Measurements from ENCODE around the gene AP4E1. TPM values are rescaled to one million over a fixed set of nuclear protein-coding genes. Genes with fewer than 3 reads are reported as not detected.

AP4E1 gene
- total RNA-seq, 1 donor from 2014 or later: 11.3 TPM

DNA sequence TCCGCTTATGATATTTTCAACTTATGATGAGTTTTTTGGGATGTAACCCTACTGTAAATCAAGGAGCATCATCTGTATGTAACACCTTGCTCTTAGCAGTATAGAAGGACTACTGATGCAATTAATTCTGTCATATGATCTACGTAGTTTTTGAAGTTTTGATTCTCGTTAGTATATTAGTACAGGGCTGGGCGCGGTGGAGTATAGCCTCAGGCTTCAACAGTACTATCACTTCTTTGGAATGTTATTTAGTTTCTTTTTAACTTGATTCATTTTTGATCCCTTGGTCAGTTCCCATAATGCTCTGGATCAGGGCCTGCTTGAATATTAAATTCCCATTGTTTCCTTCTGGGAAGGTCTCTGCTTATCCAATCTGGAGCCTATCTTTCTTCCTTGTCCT, 23.9 kb upstream of the AP4E1 start:
- H3K27me3 ChIP-seq (ENCODE audit: control insufficient read depth, insufficient read depth, low read length): no peaks in the 10 kb centered on the region
- TF ChIP-seq, protein P1, sequence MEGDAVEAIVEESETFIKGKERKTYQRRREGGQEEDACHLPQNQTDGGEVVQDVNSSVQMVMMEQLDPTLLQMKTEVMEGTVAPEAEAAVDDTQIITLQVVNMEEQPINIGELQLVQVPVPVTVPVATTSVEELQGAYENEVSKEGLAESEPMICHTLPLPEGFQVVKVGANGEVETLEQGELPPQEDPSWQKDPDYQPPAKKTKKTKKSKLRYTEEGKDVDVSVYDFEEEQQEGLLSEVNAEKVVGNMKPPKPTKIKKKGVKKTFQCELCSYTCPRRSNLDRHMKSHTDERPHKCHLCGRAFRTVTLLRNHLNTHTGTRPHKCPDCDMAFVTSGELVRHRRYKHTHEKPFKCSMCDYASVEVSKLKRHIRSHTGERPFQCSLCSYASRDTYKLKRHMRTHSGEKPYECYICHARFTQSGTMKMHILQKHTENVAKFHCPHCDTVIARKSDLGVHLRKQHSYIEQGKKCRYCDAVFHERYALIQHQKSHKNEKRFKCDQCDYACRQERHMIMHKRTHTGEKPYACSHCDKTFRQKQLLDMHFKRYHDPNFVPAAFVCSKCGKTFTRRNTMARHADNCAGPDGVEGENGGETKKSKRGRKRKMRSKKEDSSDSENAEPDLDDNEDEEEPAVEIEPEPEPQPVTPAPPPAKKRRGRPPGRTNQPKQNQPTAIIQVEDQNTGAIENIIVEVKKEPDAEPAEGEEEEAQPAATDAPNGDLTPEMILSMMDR (IDR thresholded peaks at IDR 0.05; ENCODE audit: insufficient read depth, low read length, poor library complexity, severe bottlenecking): no peak
- DNase-seq (ENCODE audit: low read depth): no peak
- H3K4me3 ChIP-seq (ENCODE audit: low read depth, low read length): no peak overlapping the region
- H3K36me3 ChIP-seq (ENCODE audit: control insufficient read depth, insufficient read depth, low read length): no peaks in the 10 kb centered on the region

DNA sequence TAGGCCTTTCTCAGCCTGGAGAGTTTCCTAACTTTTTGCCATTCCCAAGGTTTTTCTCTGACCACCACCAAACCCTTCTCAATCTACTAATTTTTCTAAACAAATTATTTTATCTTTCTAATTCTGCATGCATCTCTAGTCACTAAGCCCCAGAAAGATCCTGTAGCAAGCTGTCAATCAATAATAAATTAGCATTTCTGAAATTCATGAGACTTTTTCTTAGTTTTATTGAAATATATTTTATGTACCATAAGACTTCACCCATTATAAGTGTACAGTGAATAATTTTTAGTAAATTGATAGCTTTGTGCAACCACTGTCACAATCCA, 22.4 kb upstream of the AP4E1 start:
- TF ChIP-seq, protein P1 (IDR thresholded peaks at IDR 0.05; ENCODE audit: insufficient read depth, low read length, poor library complexity, severe bottlenecking): no peak
- H3K4me3 ChIP-seq (ENCODE audit: low read depth, low read length): no peak overlapping the region
- H3K27me3 ChIP-seq (ENCODE audit: control insufficient read depth, insufficient read depth, low read length): no peaks in the 10 kb centered on the region
- H3K36me3 ChIP-seq (ENCODE audit: control insufficient read depth, insufficient read depth, low read length): no peaks in the 10 kb centered on the region
- no peak for DNase-seq (ENCODE audit: low read depth)

DNA sequence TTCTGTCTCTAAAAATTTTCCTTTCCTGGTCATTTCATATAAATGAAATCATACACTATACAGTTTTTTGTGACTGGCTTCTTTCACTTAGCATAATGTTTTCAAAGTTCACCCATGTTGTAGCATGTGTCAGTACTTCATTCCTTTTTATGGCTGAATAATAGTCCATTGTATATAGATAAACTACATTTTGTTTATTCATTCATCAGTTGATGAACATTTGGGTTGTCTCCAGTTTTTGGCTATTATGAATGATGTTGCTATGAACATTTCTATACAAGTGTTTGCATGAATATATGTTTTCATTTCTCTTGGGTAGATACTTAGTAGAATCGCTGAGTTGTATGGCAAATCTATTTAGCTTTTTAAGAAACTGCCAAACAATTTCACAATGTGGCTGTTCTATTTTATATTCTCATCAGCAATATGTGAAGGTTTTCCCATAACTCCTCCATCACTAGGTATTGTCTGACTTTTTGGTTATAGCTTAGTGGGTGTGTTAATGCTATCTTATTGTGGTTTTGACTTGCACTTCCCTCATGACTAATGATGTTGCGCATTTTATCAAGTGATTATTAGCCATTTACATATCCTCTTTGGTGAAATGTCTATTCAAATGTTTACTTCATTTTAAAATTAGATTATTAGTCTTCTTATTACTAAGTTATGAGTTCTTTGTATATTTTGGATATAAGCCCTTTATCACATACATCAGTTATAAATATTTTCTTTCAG, 21.7 kb upstream of the AP4E1 start:
- Histone ChIP-seq H3K36me3 (ENCODE audit: control insufficient read depth, insufficient read depth, low read length) (no peaks in the 10 kb centered on the region), H3K27me3 (ENCODE audit: control insufficient read depth, insufficient read depth, low read length) (no peaks in the 10 kb centered on the region), H3K4me3 (ENCODE audit: low read depth, low read length) (no peak overlapping the region)
- no peak for DNase-seq (ENCODE audit: low read depth)
- TF ChIP-seq, protein P1 (IDR thresholded peaks at IDR 0.05; ENCODE audit: insufficient read depth, low read length, poor library complexity, severe bottlenecking): no peak

DNA sequence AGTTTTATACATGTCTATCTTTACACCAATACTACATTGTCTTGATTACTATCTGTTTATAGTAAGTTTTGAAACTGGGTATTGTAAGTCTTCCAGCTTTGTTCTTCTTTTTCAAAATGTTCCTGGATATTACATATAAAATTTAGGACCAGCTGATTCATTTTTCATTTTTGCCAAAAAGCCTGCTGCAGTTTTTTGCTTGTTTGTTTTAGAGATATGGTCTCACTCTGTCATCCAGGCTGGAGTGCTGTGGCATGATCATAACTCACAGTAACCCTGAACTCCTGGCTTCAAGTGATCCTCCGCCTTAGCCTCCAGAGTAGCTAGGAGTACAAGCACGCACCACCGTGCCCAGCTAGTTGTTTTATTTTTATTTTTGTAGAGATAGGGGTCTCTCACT, 20.4 kb upstream of the AP4E1 start:
- TF ChIP-seq, protein P1 (IDR thresholded peaks at IDR 0.05; ENCODE audit: insufficient read depth, low read length, poor library complexity, severe bottlenecking): no peak
- DNase-seq (ENCODE audit: low read depth): no peak
- no peak overlapping the region for H3K4me3 ChIP-seq (ENCODE audit: low read depth, low read length)
- no peaks in the 10 kb centered on the region for H3K27me3 ChIP-seq (ENCODE audit: control insufficient read depth, insufficient read depth, low read length)
- no peaks in the 10 kb centered on the region for H3K36me3 ChIP-seq (ENCODE audit: control insufficient read depth, insufficient read depth, low read length)

DNA sequence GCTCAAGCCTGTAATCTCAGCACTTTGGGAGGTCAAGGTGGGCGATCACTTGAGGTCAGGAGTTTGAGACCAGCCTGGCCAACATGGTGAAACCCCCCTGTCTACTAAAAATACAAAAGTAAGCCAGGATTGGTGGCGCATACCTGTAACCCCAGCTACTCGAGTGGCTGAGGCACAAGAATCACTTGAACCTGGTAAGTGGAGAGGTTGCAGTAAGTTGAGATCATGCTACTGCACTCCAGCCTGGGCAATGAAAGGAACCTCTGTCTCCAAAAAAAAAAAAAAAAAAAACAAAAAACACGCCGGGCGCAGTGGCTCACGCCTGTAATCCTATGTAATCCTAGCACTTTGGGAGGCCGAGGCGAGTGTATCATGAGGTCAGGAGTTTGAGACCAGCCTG, 18.9 kb upstream of the AP4E1 start:
- Histone ChIP-seq H3K27me3 (ENCODE audit: control insufficient read depth, insufficient read depth, low read length) (no peaks in the 10 kb centered on the region), H3K4me3 (ENCODE audit: low read depth, low read length) (no peak overlapping the region), H3K36me3 (ENCODE audit: control insufficient read depth, insufficient read depth, low read length) (no peaks in the 10 kb centered on the region)
- TF ChIP-seq, protein P1 (IDR thresholded peaks at IDR 0.05; ENCODE audit: insufficient read depth, low read length, poor library complexity, severe bottlenecking): no peak
- no peak for DNase-seq (ENCODE audit: low read depth)

DNA sequence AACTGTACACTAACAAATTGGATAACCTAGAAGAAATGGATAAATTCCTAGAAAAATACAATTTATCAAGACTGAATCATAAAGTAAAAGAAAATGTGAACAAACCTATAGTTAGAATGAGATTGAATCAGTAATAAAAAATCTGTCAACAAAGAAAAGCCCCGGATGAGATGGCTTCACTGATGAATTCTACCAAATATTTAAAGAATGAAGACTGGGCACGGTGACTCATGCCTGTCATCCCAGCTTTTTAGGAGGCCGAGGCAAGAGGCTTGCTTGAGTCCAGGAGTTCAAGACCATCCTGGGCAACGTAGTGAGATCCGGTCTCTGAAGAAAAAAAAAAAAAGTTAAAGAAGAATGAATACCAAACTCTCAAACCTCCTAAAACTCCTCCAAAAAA, 17.7 kb upstream of the AP4E1 start:
- DNase-seq (ENCODE audit: low read depth): no peak
- Histone ChIP-seq H3K27me3 (ENCODE audit: control insufficient read depth, insufficient read depth, low read length) (no peaks in the 10 kb centered on the region), H3K4me3 (ENCODE audit: low read depth, low read length) (no peak overlapping the region), H3K36me3 (ENCODE audit: control insufficient read depth, insufficient read depth, low read length) (no peaks in the 10 kb centered on the region)
- TF ChIP-seq, protein P1 (IDR thresholded peaks at IDR 0.05; ENCODE audit: insufficient read depth, low read length, poor library complexity, severe bottlenecking): no peak

All from kidney epithelial cell (primary cell).